AG09319 (cell line): ENCODE measurements around the gene TTC4.
A peak's percentile ranks its signal among the peaks of the same experiment; 100 is the strongest.

ENCODE experiments used
- DNase-seq: peaks from one replicate; pipeline ENCODE4 v3.0.0-alpha.2; 2010; ENCODE audit warnings: low read depth; ENCODE audit errors: extremely low read depth
- TF ChIP-seq, protein P1 (sequence below): IDR thresholded peaks from 2 replicates; pipeline ENCODE4 v1.5.1; 2011; ENCODE audit warnings: low read depth, mild to moderate bottlenecking, inconsistent platforms, low read length, moderate library complexity

Gene TTC4, protein sequence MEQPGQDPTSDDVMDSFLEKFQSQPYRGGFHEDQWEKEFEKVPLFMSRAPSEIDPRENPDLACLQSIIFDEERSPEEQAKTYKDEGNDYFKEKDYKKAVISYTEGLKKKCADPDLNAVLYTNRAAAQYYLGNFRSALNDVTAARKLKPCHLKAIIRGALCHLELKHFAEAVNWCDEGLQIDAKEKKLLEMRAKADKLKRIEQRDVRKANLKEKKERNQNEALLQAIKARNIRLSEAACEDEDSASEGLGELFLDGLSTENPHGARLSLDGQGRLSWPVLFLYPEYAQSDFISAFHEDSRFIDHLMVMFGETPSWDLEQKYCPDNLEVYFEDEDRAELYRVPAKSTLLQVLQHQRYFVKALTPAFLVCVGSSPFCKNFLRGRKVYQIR

DNA sequence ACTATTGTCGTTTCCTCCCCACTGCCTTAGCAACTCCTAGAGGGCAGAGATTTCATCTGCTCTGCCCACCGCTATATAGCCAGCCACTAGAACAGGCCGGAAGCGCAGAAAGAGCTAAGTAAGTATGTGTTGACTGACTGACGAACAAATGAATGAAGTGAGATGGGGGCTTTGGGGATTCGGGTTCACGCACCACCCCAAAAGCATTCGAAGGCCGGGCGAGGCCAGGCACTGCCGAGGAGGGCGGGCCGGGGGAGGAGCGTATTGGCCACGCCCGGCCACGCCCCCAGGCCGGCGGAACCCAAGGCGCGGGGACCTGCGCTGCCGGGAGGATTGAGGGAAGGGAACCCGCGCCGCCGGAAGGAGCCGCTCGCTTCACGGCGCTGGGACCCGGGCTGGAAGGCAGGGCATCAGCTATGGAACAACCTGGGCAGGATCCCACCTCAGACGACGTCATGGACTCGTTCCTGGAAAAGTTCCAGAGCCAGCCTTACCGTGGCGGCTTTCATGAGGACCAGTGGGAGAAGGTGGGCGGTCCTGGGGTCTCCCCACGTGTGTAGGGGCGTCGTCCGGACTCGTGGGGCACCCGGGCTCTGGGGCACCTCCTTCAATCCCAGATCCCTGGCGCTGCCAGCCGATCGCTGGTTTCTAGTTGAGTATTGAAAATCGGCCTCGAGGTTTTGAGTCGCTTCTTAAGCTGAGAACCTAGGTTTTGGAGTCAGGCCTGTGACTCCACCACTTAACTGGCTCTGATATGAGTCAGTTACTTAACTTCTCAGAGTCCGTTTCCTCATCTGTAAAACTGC, at the start of gene TTC4:
TTC4 (plus strand) TSS at position 369 of the 806 bp plus-strand sequence; CDS start at position 417, 48 bp downstream.
- TF ChIP-seq, protein P1, sequence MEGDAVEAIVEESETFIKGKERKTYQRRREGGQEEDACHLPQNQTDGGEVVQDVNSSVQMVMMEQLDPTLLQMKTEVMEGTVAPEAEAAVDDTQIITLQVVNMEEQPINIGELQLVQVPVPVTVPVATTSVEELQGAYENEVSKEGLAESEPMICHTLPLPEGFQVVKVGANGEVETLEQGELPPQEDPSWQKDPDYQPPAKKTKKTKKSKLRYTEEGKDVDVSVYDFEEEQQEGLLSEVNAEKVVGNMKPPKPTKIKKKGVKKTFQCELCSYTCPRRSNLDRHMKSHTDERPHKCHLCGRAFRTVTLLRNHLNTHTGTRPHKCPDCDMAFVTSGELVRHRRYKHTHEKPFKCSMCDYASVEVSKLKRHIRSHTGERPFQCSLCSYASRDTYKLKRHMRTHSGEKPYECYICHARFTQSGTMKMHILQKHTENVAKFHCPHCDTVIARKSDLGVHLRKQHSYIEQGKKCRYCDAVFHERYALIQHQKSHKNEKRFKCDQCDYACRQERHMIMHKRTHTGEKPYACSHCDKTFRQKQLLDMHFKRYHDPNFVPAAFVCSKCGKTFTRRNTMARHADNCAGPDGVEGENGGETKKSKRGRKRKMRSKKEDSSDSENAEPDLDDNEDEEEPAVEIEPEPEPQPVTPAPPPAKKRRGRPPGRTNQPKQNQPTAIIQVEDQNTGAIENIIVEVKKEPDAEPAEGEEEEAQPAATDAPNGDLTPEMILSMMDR: peak; percentile 1
- peak; percentile 23 for DNase-seq

DNA sequence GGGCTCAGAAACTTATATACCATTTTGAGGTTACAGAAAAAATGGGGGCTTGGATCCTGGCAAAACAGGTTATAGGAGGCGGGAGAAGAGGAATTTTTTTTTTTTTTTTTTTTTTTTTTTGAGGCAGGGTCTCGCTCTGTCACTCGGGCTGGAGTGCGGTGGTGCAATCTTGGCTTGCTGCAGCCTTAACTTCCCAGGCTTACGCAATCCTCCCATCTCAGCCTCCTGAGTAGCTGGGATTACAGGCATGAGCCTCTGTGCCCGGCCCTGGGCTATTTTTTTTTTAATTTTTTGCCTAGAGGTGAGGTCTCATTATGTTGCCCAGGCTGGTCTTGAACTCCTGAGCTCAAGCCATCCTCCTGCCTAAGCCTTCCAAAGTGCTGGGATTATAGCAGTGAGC, 49.3 kb upstream of the TTC4 start:
- TF ChIP-seq, protein P1: no peak
- DNase-seq: no peak

DNA sequence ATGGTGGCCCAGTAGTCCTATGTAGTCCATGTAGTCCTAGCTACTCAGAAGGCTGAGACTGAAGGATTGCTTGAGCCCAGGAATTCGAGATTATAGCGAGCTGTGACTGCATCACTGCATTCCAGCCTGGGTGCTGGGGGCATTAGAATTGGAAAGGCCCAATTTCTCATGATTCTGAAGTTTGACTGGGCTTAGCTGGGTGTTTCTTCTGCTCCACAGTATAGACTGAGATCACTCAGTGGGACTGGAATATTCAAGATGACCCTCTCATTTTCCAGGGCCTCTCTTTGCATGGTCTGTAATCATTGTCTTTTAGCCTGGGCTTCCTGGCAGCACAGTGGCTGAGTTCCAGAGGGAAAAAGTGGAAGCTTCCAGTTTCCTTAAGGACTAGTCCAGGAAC, 47.9 kb upstream of the TTC4 start:
- TF ChIP-seq, protein P1: no peak
- no peak for DNase-seq

DNA sequence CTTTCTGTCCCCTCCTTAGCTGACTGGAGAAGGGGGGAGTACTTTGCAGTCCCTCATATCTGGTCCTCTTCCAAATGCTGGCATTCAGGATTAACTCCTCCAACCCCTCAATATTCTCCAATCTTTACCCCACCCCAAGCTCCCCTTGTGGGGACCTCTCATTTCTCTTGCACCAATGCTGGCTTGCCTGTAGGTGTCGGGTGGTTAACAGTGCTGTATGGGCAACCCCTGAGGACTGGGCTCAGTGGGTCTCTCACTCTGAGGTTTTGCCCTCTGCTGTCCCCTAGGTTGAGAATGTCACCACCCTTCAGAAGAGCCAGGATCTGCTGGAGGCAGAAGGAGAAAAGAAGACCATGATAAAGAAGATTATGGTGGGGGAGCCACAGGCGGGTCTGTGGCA, 47.1 kb upstream of the TTC4 start:
- TF ChIP-seq, protein P1: no peak
- no peak for DNase-seq

DNA sequence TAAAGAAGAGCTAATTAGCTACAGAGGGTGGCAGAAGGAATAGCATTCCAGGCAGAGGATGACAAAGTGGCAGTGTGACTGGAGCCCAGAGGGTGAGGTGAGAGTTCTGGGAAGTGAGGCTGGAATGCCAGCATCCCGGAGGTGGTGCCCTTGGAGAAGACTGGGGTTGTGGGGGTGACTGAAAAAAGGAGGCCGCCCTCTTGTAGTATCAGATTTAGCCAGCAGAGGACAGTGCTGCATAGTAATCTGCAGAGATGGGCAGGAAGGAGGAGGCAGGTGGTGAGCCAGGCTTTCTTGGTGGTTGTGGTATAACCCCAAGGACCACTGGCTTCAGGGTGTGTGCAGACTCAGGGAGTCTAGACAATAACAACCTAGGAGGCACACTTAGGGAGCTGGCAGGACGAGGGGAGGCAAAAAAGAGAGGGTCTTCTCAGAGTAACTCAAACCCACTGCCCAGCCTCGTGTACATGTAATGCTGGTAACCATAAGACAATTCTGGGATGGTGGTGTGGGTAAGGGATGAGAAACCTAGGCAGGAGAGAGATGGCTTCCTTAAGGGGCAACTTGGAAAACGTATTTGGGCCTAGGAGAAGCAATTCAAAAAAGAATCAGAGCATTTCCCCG, 43.6 kb upstream of the TTC4 start:
- TF ChIP-seq, protein P1: peak; percentile 93
- DNase-seq: peak; percentile 15

DNA sequence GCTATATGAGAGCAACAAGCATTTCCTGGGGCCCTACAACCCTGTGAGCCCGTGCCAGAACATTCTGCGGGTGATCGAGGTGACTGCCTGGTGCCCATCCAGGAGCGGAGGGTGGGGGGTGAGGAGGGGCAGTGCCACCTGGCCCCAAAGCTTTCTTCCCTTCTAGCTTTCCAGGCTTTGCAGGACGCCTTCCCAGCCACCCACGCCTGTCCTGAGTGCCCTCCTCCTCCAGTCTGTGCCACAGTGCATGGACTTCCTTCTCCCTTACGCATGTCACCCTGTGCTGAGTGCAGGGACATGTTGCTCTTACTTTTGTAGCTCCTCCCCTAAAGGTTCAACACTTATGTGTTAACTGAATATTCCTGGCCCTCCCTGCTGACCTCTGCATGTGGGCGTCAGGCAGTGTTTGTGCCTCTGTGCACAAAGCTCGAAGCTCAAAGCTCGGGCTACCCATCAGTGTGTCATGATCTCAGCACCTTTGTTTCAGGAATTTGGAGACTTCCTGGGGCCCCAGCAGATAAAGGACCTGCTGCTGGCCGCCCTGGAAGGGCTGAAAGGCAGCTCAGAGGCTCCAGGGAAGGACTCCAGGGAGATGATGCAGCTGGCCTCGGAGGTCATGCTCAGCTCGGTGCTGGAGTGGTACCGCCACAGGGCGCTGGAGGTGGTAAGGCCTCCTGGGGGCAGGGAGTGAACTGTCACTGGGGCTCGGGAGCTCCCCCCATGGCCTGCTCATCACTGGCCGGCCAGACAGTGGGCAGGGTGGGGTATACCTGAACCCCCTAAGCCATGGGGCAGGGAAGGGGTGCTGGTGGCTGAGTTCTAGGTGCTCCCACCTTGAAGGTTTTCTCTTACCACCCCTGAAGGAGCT, 36.7 kb upstream of the TTC4 start:
- no peak for DNase-seq
- TF ChIP-seq, protein P1: no peak
